Spinal cord (tissue), 10 donors: ENCODE results near the gene PAX7. TPM values are rescaled to one million over a fixed set of nuclear protein-coding genes. Genes with fewer than 3 reads are reported as not detected.

Source experiments
- DNase-seq, 6 donors: peaks; one replicate each; pipeline versions ENCODE4 v3.0.0 to v3.0.0-alpha.2; 2013 to 2015; ENCODE audit warnings: low spot score in 6 of 6, low read depth in 4 of 6
- H3K27ac ChIP-seq: one replicate; pipeline ENCODE4 v1.5.1; 2013; ENCODE audit warnings: low read depth, low read length, control low read depth
- H3K27me3 ChIP-seq: one replicate; pipeline ENCODE4 v1.6.1; 2013; ENCODE audit warnings: low read length; ENCODE audit not compliant: control insufficient read depth, insufficient read depth
- H3K36me3 ChIP-seq: one replicate; pipeline ENCODE4 v1.6.1; 2013; ENCODE audit warnings: low read length; ENCODE audit not compliant: control insufficient read depth, insufficient read depth
- H3K4me1 ChIP-seq: one replicate; pipeline ENCODE4 v1.6.1; 2013; ENCODE audit warnings: low read length; ENCODE audit not compliant: control insufficient read depth, insufficient read depth
- H3K4me3 ChIP-seq: one replicate; pipeline ENCODE4 v1.5.1; 2013; ENCODE audit warnings: low read depth, low read length, control low read depth
- H3K9me3 ChIP-seq: one replicate; pipeline ENCODE4 v1.6.1; 2013; ENCODE audit warnings: low read length; ENCODE audit not compliant: control insufficient read depth, insufficient read depth
- WGBS: methylation state at CpG from one replicate; pipeline ENCODE4 v1.1.5; 2013; ENCODE audit warnings: missing lambda C conversion rate; ENCODE audit not compliant: insufficient coverage; 5-methylcytosine and 5-hydroxymethylcytosine counted together
- polyA plus RNA-seq, 2 donors: library from polyadenylated mRNA; unstranded; fragments of 120-200 nt; gene quantifications; one replicate each; pipeline ENCODE4 v1.2.1, GENCODE V29; 2013; ENCODE audit not compliant: insufficient read length in 2 of 2
- total RNA-seq, 2 donors: library from RNA; depleted of rRNA in 1 of 2; stranded (reverse); fragments of 120-200 nt in 1 of 2; fragments of >200 nt in 1 of 2; gene quantifications; one replicate each; pipeline versions ENCODE4 v1.2.3 to v1.2.4, GENCODE V29; 2013 to 2014
- donor health status: healthy.

The PAX7 gene
- total and polyA plus RNA-seq, 4 donors: 1.5 to 6.1 (median 3.4) TPM

DNA sequence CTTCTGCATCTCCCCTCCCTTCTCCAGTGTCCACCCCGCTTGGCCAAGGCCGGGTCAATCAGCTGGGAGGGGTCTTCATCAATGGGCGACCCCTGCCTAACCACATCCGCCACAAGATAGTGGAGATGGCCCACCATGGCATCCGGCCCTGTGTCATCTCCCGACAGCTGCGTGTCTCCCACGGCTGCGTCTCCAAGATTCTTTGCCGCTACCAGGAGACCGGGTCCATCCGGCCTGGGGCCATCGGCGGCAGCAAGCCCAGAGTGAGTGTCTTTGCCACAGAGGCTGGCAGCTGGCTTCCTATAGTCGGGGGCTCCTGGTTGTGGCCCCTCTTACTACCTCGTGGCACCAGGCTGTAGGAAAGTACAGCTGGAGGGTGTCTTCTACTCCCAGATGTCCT, 3.6 kb downstream of the PAX7 start:
- Histone ChIP-seq H3K27me3 (peaks cover 100% of the 10 kb centered on the region), H3K36me3 (peaks cover 6% of the 10 kb centered on the region), H3K27ac (no peak overlapping the region), H3K9me3 (no peaks in the 10 kb centered on the region), H3K4me3 (no peak overlapping the region), H3K4me1 (peaks cover 52% of the 10 kb centered on the region)
- 35% methylated on average over 14 of the region's 16 CpGs for WGBS
- DNase-seq: no peak

DNA sequence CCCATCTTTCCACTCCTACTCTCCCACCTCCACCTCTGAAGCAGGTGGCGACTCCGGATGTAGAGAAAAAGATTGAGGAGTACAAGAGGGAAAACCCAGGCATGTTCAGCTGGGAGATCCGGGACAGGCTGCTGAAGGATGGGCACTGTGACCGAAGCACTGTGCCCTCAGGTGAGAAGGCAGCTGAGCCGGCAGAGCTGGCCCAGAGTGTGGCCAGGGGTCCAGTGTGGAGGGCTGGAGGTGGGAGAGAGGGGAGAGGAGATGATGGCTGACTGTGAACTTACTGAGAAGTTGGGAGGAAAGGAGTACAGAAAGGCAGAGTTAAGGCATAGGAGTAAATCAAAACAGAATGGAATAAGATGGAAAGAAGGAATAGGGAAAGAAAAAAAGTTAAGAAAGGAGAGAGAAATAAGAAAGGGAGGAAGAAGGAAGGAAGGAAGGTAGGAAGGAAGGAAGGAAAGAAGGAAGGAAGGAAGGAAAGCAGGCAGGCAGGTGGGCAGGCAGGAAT, 4.5 kb downstream of the PAX7 start:
- no peak for DNase-seq
- WGBS: 35% methylated on average over 3 of the region's 5 CpGs
- Histone ChIP-seq H3K9me3 (no peaks in the 10 kb centered on the region), H3K27me3 (peaks cover 100% of the 10 kb centered on the region), H3K36me3 (peaks cover 6% of the 10 kb centered on the region), H3K4me1 (peaks cover 44% of the 10 kb centered on the region), H3K4me3 (no peak overlapping the region), H3K27ac (no peak overlapping the region)

DNA sequence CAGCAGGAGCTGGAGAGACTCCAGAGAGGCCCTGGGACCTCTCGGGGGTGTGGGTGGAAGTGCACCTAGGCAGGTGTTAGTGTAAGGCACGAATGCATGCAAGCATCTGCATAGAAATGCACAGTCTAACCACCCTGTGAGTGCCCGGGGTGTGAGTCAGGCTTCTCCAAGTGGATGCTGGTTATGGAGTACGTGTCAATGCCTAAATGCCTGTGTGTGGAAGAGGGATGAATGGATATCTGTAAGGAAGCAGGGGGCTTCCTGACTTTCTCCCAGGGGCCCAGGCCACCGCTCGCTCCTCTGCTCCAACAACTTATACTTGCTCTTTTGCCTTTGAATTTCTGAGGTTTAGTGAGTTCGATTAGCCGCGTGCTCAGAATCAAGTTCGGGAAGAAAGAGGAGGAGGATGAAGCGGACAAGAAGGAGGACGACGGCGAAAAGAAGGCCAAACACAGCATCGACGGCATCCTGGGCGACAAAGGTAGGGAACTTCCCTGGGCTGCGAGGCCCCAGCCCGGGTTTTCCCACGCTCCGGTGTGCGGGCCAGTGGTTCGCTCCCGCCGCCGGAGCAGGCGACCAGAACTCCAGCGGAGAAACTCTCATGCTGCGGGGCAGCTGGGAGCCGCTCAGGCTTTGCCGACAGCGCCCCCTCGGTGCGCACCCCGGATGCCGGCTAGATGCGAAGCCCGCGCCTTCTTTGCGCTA, 5.4 kb downstream of the PAX7 start:
- Histone ChIP-seq H3K27me3 (peaks cover 100% of the 10 kb centered on the region), H3K27ac (no peak overlapping the region), H3K4me3 (no peak overlapping the region), H3K36me3 (peaks cover 6% of the 10 kb centered on the region), H3K4me1 (peaks cover 38% of the 10 kb centered on the region), H3K9me3 (no peaks in the 10 kb centered on the region)
- WGBS: 15% methylated on average over 36 of the region's 40 CpGs
- DNase-seq: peak in 1 of 6 donors; percentile 36

- DNase-seq: peak in 1 of 6 donors; percentile 30
- H3K27ac ChIP-seq: no peak overlapping the region
- H3K4me3 ChIP-seq: no peak overlapping the region
- H3K36me3 ChIP-seq: peaks cover 6% of the 10 kb centered on the region
- H3K27me3 ChIP-seq: peaks cover 99% of the 10 kb centered on the region
- no peaks in the 10 kb centered on the region for H3K9me3 ChIP-seq
- peaks cover 37% of the 10 kb centered on the region for H3K4me1 ChIP-seq
- whole genome bisulfite sequencing: 7% methylated on average over 26 of the region's 52 CpGs
These were observed 6.2 kb downstream of the PAX7 start for GRCh38 chr1:18636596-18637508.

DNA sequence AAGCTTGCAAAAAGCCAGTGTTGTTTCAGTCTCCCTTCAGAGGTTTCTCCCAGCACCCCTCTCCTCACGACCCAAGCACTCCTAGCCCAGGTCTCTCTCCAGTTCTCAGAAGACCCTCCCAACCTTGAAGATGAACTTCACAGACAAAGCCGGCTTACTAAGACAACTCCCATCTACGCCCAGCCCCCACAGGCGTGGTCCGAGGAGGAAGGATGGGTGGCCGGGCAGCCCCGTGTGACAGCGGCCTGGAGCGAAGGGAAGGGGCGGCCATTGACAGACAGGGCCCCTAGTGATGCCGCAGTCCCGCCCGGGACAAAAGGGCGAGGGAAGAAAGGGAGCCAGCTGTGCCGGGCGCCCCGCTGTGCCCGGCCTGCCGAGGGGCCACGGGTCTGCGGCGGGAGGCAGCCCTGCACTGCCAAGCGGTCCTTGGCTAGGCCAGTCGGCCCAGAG, 6.9 kb downstream of the PAX7 start:
- Histone ChIP-seq H3K36me3 (peaks cover 6% of the 10 kb centered on the region), H3K9me3 (no peaks in the 10 kb centered on the region), H3K4me3 (no peak overlapping the region), H3K27me3 (peaks cover 98% of the 10 kb centered on the region), H3K4me1 (peaks cover 37% of the 10 kb centered on the region), H3K27ac (no peak overlapping the region)
- WGBS: 5% methylated on average over 20 of the region's 24 CpGs
- DNase-seq: no peak

GRCh38 chr1:18637962-18638834, 7.6 kb downstream of the PAX7 start:
- H3K27me3 ChIP-seq: peaks cover 98% of the 10 kb centered on the region
- no peak for DNase-seq
- no peaks in the 10 kb centered on the region for H3K9me3 ChIP-seq
- H3K4me3 ChIP-seq: no peak overlapping the region
- H3K36me3 ChIP-seq: peaks cover 6% of the 10 kb centered on the region
- no peak overlapping the region for H3K27ac ChIP-seq
- H3K4me1 ChIP-seq: peaks cover 35% of the 10 kb centered on the region
- WGBS: 48% methylated on average over 13 of the region's 15 CpGs

DNA sequence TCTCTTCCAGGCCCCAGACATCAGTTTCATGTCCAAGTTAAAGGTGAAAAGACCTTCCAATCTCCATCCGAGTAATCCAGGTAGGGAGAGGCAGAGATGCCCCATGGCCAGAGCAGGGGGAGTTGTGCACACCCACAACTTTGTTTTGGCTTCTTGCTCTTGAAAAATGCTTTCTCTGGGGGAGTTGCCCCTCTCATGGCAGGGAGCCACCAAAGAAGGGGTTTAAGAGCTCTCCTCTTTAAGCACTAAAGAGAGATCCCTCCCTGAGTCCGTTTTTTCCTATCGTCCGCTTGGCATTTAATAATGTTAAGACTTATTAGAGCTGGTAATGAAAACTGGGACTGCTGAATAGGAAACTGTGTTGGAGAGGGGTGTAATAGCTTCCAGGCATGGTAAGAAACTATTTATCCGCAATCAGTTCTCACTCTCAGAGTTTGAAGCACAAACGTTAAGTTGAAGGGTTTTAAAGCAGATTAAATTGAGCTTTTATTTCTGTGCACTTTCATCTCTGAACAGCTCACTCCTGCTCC, 8.3 kb downstream of the PAX7 start:
- Histone ChIP-seq H3K36me3 (peaks cover 10% of the 10 kb centered on the region), H3K4me1 (peaks cover 39% of the 10 kb centered on the region), H3K4me3 (no peak overlapping the region), H3K27ac (no peak overlapping the region), H3K27me3 (peaks cover 98% of the 10 kb centered on the region), H3K9me3 (no peaks in the 10 kb centered on the region)
- no CpG with 5 or more reads among the region's 6 CpGs for WGBS
- peak in 1 of 6 donors; percentile 16 for DNase-seq

- 47% methylated on average over 5 of the region's 10 CpGs for WGBS
- H3K4me1 ChIP-seq: peaks cover 38% of the 10 kb centered on the region
- no peak overlapping the region for H3K4me3 ChIP-seq
- peaks cover 98% of the 10 kb centered on the region for H3K27me3 ChIP-seq
- H3K27ac ChIP-seq: no peak overlapping the region
- DNase-seq: no peak
- peaks cover 8% of the 10 kb centered on the region for H3K36me3 ChIP-seq
- H3K9me3 ChIP-seq: no peaks in the 10 kb centered on the region
These were observed 8.9 kb downstream of the PAX7 start for GRCh38 chr1:18639368-18640055.
